RWPE1 (cell line): Measurements from ENCODE around the gene TSPAN4.

Experiments used
- CTCF ChIA-PET: fragments of 350-600 bp; sonication (Branson Sonifier 250); formaldehyde crosslinking; extraction: SDS; loops from one replicate; lab custom pipeline; 2021; lab: Yijun Ruan, JAX
- POLR2A ChIA-PET: fragments of 400-600 bp; formaldehyde crosslinking; extraction: SDS; loops from one replicate; lab custom pipeline; 2020; ENCODE audit warnings: antibody characterized with exemption; ENCODE audit not compliant: low non-redundant PET; lab: Yijun Ruan, JAX
- DNase-seq: peaks from one replicate; pipeline ENCODE4 v3.0.0; 2012; ENCODE audit warnings: low spot score
- H3K27ac ChIP-seq: fragments of 450-650 bp; 2 replicates; pipeline ENCODE4 v1.5.1; 2017
- TF ChIP-seq, protein P1 (sequence below): fragments of 450-650 bp; conservative IDR thresholded peaks from 2 replicates; pipeline ENCODE4 v1.5.1; 2017; ENCODE audit warnings: low read depth, mild to moderate bottlenecking

TSPAN4 gene

DNA sequence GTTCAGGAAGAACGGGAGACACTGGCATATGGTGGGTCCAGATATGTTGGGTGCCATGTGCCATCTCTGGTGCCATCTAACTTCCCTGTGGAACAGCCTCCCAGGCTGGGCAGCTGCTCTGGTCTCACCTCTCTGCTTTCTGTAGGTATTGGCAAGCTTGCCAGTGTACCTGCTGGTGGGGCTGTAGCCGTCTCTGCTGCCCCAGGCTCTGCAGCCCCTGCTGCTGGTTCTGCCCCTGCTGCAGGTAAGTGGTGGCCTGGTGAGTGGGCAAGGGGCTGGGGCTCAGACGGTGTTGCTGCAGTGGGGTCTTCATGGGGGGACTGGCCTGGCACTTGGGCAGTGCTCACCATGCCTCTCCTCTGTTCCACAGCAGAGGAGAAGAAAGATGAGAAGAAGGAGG is 30.3 kb upstream of the TSPAN4 start:
- CTCF ChIA-PET: no interaction called here
- DNase-seq: no peak
- POLR2A ChIA-PET: interaction anchor here (0.7 to 1.1 kb wide), 2 partner anchors 17 to 22 kb away, joined by 3 to 4 read pairs; no protein-coding TSS in a partner anchor
- TF ChIP-seq, protein P1, sequence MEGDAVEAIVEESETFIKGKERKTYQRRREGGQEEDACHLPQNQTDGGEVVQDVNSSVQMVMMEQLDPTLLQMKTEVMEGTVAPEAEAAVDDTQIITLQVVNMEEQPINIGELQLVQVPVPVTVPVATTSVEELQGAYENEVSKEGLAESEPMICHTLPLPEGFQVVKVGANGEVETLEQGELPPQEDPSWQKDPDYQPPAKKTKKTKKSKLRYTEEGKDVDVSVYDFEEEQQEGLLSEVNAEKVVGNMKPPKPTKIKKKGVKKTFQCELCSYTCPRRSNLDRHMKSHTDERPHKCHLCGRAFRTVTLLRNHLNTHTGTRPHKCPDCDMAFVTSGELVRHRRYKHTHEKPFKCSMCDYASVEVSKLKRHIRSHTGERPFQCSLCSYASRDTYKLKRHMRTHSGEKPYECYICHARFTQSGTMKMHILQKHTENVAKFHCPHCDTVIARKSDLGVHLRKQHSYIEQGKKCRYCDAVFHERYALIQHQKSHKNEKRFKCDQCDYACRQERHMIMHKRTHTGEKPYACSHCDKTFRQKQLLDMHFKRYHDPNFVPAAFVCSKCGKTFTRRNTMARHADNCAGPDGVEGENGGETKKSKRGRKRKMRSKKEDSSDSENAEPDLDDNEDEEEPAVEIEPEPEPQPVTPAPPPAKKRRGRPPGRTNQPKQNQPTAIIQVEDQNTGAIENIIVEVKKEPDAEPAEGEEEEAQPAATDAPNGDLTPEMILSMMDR: no peak
- peak overlapping the region; percentile 97 for H3K27ac ChIP-seq

DNA sequence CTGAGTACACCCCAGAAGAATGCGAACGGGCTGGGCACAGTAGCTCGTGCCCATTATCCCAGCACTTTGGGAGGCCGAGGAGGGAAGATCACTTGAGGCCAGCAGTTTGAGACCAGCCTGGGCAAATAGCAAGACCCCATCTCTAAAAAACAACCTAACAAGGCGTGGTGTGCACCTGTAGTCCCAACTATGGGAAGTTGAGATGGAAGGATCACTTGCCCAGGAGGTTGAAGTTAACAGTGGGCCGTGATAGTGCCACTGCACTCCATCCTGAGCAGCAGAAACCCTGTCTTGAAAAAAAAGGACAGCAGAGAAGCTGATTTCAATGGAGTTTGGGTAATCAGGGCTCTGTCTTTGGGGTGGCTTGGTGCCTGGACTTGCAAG is 29.6 kb upstream of the TSPAN4 start:
- DNase-seq: no peak

DNA sequence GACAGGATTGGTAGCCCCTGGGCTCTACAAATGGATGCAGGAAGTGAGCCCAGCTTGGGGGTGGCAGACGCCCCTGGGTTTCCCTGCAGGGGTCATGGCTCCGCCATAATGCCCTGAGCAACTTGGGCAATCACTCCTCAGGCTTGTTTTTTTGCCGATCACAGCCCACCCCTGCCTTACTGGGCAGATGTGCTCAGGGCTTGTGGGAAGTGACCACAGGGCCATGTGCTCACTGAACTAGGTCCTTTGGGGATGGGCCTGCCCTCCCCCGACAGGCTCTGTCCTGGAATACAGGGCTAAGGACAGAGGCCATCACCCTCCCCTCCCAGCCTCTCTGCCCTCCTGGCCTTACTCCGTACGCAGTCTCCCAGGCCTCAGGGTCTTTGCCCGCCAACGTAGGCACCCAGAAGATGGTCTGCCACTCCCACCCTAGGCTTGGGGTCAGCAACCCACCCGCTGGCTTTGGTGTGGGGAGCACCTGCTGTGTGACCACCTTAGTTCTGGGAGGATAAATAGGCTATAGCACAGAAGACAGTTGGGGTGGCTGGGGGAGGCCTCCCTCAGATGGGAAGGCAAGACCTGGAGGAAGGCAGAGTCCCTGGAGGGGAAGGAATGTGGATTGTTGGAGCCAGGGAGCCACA is 29.1 kb upstream of the TSPAN4 start:
- TF ChIP-seq, protein P1: no peak
- CTCF ChIA-PET: no interaction called here
- no peak for DNase-seq
- H3K27ac ChIP-seq: peak overlapping the region; percentile 97
- POLR2A ChIA-PET: no interaction called here

More for the DNA sequence above, 29.6 kb upstream of the TSPAN4 start:
- CTCF ChIA-PET: no interaction called here
- H3K27ac ChIP-seq: peak overlapping the region; percentile 97
- TF ChIP-seq, protein P1: no peak
- POLR2A ChIA-PET: interaction anchor here (0.7 to 1.1 kb wide), 2 partner anchors 16 to 22 kb away, joined by 3 to 4 read pairs; no protein-coding TSS in a partner anchor

DNA sequence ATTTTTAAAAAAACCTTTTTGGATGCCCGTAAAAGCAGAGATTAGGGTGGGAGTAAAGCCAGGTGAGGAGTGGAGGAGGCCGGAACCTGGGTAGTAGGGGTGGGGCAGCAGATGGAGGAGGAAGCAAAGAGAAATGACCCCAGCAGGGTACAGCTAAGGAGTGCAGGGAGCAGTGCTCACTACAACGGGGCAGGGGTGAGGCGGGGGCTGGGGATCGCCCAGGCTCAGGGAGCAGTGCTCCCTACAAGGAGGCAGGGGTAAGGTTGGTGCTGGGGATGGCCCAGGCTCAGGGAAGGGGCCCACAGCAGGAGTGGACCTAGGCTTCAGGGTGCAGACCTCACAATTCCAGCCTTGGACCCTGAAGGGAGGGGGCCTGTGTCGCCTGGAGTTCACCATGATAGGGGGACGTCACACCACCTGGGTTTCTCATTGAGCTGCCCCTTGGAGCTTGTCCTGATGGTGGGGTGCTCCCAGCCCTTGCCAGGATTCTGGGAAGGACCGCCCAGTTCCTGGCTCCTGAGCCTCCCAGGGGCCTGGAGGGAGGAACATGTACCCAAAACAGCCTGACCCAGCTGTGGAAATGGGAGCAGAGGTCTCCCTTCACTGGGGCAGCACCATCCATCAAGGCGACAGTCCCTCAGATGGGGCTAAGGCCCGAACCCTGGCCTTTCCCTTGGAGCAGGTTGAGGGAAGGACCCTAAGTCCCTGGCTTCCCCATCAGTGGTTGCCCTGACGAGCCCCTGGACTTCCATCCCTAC is 26.8 kb upstream of the TSPAN4 start:
- no peak for DNase-seq
- POLR2A ChIA-PET: no interaction called here
- CTCF ChIA-PET: interaction anchor here (0.7 kb wide), 1 partner anchor 18 kb away, joined by 3 read pairs; the partner anchor contains the start of gene SLC25A22
- H3K27ac ChIP-seq: peak overlapping the region; percentile 97
- TF ChIP-seq, protein P1: no peak

DNA sequence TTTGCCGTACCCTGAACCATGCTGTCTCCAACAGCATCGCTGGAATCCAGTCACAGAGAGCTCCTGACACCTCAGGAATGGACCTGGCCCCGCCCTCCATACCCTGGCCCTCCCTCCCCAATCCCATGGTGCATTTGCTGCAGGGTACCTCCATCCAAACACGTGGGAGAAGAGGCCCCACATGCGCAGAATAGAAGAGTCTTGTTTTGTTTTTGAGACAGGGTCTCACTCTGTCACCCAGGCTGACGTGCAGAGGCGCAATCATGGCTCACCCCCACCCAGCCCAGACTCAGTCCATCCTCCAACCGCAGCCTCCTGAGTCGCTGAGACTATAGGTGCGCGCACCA is 26.2 kb upstream of the TSPAN4 start:
- peak overlapping the region; percentile 97 for H3K27ac ChIP-seq
- TF ChIP-seq, protein P1: no peak
- ChIA-PET POLR2A (no interaction called here), CTCF (interaction anchor here (0.7 to 1.6 kb wide), 2 partner anchors 19 to 31 kb away, joined by 3 to 5 read pairs; partner anchors contain the start of gene SLC25A22)
- no peak for DNase-seq

DNA sequence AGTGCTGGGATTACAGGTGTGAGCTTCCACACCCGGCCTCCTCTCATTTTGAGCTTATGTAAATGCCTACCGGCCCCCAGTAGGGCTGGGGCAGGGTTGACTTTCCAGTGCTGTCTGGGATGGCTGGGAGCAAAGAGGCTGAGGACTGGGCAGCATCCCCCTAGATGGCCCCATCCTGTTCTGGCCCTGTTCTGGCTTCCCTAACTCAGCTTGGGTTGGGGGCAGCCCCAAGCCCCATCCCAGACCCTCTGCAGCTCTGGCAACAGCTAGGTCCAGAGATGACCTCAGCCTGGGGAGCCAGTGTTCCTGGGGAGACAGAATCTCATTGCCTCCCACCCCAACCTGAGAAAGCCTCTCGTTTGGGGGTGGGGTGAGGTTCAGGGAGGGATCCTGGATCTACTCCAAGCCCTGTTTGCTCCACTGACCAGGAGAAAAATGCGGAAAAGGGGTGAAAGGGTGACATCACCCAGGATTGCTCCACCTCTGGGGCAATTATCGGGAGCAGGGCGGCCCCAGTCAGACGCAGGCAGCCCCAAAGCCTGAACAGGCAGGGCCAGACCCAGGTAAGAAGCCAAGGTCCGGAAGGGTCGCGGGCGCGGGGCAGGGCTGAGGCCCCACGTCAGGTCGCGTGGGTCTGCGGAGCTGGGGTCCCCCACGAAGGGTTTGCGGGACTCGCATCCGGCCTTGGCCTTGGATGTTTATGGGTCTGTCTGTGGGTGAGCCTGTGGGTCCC is 24.1 kb upstream of the TSPAN4 start, which contains the start of gene PNPLA2:
PNPLA2 (plus strand) TSS at position 519 of the 733 bp plus-strand sequence. CDS start 805 bp downstream, outside the sequence.
- TF ChIP-seq, protein P1: no peak
- H3K27ac ChIP-seq: peak within 1 kb of the TSS; percentile 97
- peak; percentile 74 for DNase-seq
- ChIA-PET POLR2A (interaction anchor here (0.7 to 1.6 kb wide), 9 partner anchors 9 to 49 kb away, joined by 3 to 10 read pairs (median 4); partner anchors contain the start of genes CD151, POLR2L, RPLP2 and TSPAN4), CTCF (interaction anchor here (0.7 kb wide), 1 partner anchor 15 kb away, joined by 3 read pairs; no protein-coding TSS in a partner anchor)
